Psoas muscle (tissue), 8 donors: ENCODE data around the gene MSRB2. TPM values are rescaled to one million over a fixed set of nuclear protein-coding genes. Genes with fewer than 3 reads are reported as not detected.

Experiments used
- ATAC-seq, 4 donors: fragments of 200-7000 bp; cut with Tn5 transposase; one replicate each; pipeline ENCODE4 v1.9.1; 2020; ENCODE audit warnings: moderate library complexity in 3 of 4, mild to moderate bottlenecking in 2 of 4
- DNase-seq, 2 donors: peaks; one replicate each; pipeline ENCODE4 v3.0.0-alpha.2; 2020
- H3K27ac ChIP-seq: fragments of 200-600 bp; one replicate; pipeline ENCODE4 v1.8.0; 2022
- H3K27me3 ChIP-seq, 3 donors: fragments of 200-600 bp in 1 of 3; one replicate each; pipeline versions ENCODE4 v1.6.1 to v1.8.0; 2013 to 2022; ENCODE audit warnings: low read length in 2 of 3, mild to moderate bottlenecking in 2 of 3, moderate library complexity in 1 of 3; ENCODE audit not compliant: insufficient read depth in 3 of 3
- H3K36me3 ChIP-seq, 2 donors: fragments of 200-600 bp in 1 of 2; one replicate each; pipeline versions ENCODE4 v1.6.1 to v1.8.0; 2013 to 2022; ENCODE audit warnings: low read depth in 1 of 2, mild to moderate bottlenecking in 1 of 2, moderate library complexity in 1 of 2; ENCODE audit not compliant: insufficient read depth in 1 of 2
- H3K4me1 ChIP-seq: fragments of 200-600 bp; one replicate; pipeline ENCODE4 v1.8.0; 2022
- H3K4me3 ChIP-seq: fragments of 200-600 bp; one replicate; pipeline ENCODE4 v1.8.0; 2022; ENCODE audit warnings: mild to moderate bottlenecking
- H3K9me3 ChIP-seq: fragments of 200-600 bp; one replicate; pipeline ENCODE4 v1.8.0; 2022
- WGBS, 3 donors: extraction: QIAGEN DNeasy Blood & Tissue Kit; methylation state at CpG; one replicate each; pipeline versions ENCODE4 v1.1.6 to v1.1.7; 2013; 5-methylcytosine and 5-hydroxymethylcytosine counted together
- intact Hi-C, 2 donors: fragments of 100-400 bp; cut with DNase I; formaldehyde crosslinking; loops; one replicate each; pipeline versions ENCODE4 v1.11.0 to v1.14.2; 2022
- polyA plus RNA-seq, 3 donors: library from polyadenylated mRNA; stranded (reverse); fragments of 200-250 nt; gene quantifications; one replicate each; pipeline ENCODE4 v1.2.3, GENCODE V29; 2013
- total RNA-seq, 4 donors: library from RNA; stranded (reverse); fragmentation: NEBNext Ultra II Directional in 2 of 4; extraction: Animal tissue kit (Norgen Biotek cat#: 25700) in 2 of 4; gene quantifications; one replicate each; pipeline versions ENCODE4 v1.2.1 to v1.2.4, GENCODE V29; 2021 to 2023
- TF ChIP-seq, protein P1 (sequence below): fragments of 200-600 bp; IDR thresholded peaks from one replicate; pipeline ENCODE4 v1.8.0; 2022; ENCODE audit warnings: antibody characterized with exemption
- donor health status: healthy with polysubstance abuse.
- donor health status: DM: no; HTN: no; CAD: no; lungs with moderate emphysema.
- donor health status: Bipolar disorder and iron deficiency.
- donor health status: healthy.
- donor health status: DM: yes; HTN: yes; CAD: no.
- donor health status: DM: no; HTN: no; CAD: no.
- donor health status: DM: no; HTN: no; CAD: no.
- donor health status: DM: yes; HTN: yes; CAD: no.

Gene MSRB2
- total and polyA plus RNA-seq, 7 donors = 19.4 to 69.7 (median 34.3) TPM

DNA sequence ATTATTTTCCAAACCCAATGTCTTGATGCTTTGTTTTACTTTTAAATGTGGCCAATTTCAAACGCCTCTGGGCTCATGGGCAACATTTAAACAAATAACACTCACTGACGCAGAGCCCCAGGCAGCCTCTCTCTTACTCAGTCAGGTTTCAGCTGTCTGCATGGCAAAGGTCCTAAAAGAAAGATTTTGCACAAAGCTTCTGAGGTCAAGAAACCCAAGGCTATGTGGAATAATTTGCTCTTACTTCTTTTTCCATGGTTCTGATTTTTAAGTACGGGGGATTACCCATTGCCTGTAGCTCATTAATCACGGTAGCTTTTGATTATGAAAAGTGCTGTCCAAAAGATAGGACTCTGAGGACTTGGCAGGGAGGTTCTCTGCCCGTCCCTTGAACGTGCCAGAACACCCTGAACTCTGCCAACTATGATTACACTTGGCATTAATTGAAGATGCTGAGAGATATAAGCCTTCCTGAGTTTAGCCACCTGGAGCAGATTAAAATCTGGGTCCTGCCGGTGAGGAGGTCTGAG is 14.1 kb upstream of the MSRB2 start:
- intact Hi-C loops = no loop called here
- H3K4me1 ChIP-seq = peaks cover 4% of the 10 kb centered on the region
- DNase-seq (no peak), ATAC-seq (peak in 1 of 4 donors; percentile 56)
- TF ChIP-seq, protein P1, sequence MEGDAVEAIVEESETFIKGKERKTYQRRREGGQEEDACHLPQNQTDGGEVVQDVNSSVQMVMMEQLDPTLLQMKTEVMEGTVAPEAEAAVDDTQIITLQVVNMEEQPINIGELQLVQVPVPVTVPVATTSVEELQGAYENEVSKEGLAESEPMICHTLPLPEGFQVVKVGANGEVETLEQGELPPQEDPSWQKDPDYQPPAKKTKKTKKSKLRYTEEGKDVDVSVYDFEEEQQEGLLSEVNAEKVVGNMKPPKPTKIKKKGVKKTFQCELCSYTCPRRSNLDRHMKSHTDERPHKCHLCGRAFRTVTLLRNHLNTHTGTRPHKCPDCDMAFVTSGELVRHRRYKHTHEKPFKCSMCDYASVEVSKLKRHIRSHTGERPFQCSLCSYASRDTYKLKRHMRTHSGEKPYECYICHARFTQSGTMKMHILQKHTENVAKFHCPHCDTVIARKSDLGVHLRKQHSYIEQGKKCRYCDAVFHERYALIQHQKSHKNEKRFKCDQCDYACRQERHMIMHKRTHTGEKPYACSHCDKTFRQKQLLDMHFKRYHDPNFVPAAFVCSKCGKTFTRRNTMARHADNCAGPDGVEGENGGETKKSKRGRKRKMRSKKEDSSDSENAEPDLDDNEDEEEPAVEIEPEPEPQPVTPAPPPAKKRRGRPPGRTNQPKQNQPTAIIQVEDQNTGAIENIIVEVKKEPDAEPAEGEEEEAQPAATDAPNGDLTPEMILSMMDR = no peak
- H3K36me3 ChIP-seq = no peaks in the 10 kb centered on the region
- no peak overlapping the region for H3K27ac ChIP-seq
- no peak overlapping the region for H3K4me3 ChIP-seq
- H3K9me3 ChIP-seq = no peaks in the 10 kb centered on the region
- H3K27me3 ChIP-seq = no peaks in the 10 kb centered on the region
- 10 to 16% (median 11%) methylated on average over 7 of the region's 7 CpGs for WGBS, 3 donors

DNA sequence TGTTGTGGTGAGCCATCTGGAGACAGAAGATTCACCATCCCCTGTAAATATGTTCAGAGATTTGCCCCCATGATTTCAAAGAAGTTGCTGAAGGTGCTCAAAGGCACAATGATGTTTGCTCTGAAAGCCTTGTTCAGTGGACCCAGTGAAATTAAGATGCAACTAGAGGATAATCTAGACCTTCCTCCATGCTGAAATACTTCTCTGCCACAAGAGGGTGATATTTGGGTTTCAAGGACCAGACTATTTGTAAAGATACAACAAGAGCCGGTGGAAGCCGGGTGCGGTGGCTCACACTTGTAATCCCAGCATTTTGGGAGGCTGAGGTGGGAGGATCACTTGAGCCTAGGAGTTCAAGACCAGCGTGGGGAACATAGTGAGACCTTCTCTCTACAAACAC is 13.5 kb upstream of the MSRB2 start:
- no peak for DNase-seq
- no peak overlapping the region for H3K27ac ChIP-seq
- no peaks in the 10 kb centered on the region for H3K9me3 ChIP-seq
- TF ChIP-seq, protein P1 = peak; percentile 32
- no peaks in the 10 kb centered on the region for H3K27me3 ChIP-seq
- peaks cover 4% of the 10 kb centered on the region for H3K4me1 ChIP-seq
- 74 to 85% (median 77%) methylated on average over 4 of the region's 4 CpGs for WGBS, 3 donors
- H3K36me3 ChIP-seq = no peaks in the 10 kb centered on the region
- no peak for ATAC-seq
- intact Hi-C loops = no loop called here
- H3K4me3 ChIP-seq = no peak overlapping the region

DNA sequence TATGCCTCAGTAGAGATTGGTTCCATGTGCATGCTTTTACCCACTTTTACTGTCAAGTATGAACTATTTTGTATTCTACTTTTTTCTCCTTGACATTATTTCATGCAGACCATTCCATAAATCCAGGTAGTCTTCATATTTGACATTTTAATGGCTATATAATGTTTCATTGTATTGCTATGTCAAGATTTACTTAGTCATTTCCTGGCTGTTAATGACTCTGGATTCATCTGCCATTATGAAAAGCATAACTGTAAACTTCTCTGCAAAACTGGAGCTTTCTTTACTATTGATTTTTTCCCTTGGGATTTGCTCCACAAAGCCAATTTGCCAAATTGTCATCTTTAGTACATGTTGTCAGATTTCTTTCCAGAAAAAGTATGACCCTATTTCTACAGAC is 6.8 kb upstream of the MSRB2 start:
- H3K36me3 ChIP-seq = no peaks in the 10 kb centered on the region
- H3K4me1 ChIP-seq = no peaks in the 10 kb centered on the region
- DNase-seq = no peak
- TF ChIP-seq, protein P1 = no peak
- ATAC-seq = no peak
- intact Hi-C loops = no loop called here
- peaks cover 8% of the 10 kb centered on the region for H3K9me3 ChIP-seq
- H3K27ac ChIP-seq = no peak overlapping the region
- no peaks in the 10 kb centered on the region for H3K27me3 ChIP-seq
- H3K4me3 ChIP-seq = no peak overlapping the region

DNA sequence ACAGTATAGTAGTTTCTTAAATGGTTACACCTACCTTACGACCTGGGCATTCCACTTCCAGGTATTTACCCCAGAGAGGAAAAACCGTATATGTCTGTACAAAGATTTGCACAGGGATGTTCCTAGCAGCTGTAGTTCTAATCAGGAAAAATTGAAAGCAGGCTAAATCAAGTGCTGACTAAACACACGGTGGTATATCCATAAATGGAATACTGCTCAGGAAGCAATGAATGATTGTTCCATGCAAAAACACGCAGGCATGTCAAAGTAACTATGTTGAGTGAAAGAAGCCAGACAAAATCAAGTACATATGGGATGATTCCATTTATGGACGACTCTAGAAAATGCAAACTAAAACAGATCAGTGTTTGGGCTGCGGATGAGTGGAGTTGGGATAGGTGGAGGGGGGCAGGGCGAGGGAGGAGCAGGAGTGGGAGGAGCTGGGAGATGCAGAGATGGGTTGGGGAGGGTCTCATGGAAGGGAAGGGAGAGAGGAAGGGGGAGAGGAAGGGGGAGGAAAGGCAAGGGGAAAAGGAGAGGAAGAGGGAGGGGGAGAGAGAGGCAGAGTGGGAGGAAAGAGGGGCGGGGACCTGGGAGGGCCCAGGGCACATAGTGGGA is 484 bp upstream of the MSRB2 start:
- WGBS, 3 donors = 10 to 16% (median 13%) methylated on average over 8 of the region's 8 CpGs
- Histone ChIP-seq H3K4me1 (peaks cover 29% of the 10 kb centered on the region), H3K27me3 (no peaks in the 10 kb centered on the region), H3K27ac (peak overlapping the region; percentile 28), H3K4me3 (peak overlapping the region; percentile 86), H3K36me3 (no peaks in the 10 kb centered on the region), H3K9me3 (peaks cover 11% of the 10 kb centered on the region)
- ATAC-seq (no peak), DNase-seq (no peak)
- intact Hi-C loops = loop anchor here in 1 of 2 donors (10.0 kb wide), 1 partner anchor 770 kb away; the partner anchor contains the start of gene BMI1
- TF ChIP-seq, protein P1 = no peak
